ENCODE data around the gene SH3D19.
"Not testable (repeated sequence)": the region's sequence is repeated elsewhere in the genome, so short reads cannot be mapped to it uniquely, and the experiment has no call there.

SH3D19 gene

DNA sequence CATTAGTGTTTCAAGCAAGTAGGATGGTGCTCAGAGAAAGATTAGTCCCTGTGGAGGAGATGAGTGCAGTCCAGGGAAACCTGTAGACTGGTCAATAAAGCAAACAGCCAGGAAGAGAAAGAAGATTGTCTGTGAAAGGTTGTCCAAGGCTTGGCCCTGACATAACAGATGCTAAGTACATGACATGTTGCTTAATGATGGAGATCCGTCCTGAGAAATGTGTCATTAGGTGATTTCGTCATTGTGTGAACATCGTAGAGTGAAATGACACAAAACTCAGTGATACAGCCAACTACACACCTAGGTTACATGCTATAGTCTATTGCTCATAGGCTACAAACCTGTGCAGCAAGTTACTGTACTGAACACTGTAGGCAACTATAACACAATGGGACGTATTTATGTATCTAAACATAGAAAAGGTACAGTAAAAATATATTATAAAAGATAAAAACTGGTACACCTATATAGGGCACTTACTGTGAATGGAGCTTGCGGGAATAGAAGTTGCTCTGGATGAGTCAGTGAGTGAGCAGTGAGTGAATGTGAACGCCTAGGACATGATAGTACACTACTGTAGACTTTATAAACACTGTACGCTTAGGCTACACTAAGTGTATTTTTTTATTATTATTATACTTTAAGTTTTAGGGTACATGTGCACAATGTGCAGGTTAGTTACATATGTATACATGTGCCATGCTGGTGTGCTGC is 57.4 kb downstream of the SH3D19 start:
- no peak for DNase-seq

- DNase-seq: no peak
Observed at GRCh38 chr4:151267104-151267503, 58.3 kb downstream of the SH3D19 start.

GRCh38 chr4:151266497-151266896 is 58.9 kb downstream of the SH3D19 start:
- DNase-seq: no peak

DNA sequence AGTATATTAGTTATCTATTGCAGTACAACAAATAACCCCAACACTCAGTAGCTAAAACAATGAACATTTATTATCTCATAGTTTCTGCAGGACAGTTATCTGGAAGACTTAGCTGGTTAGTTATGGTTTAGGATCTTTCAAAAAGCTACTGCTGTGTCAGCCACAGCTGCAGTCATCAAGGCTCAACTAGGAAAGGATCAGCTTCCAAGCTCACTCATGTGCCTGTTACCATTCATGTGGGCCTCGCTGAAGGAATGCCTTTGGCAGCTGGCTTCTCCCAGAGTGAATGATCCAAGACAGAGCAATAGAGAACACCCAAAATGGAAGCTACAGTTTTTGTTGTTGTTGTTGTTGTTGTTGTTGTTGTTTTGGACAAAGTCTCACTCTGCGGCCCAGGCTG is 62.0 kb downstream of the SH3D19 start:
- DNase-seq: no peak

- no peak for DNase-seq
Observed at GRCh38 chr4:151260526-151260925, 64.9 kb downstream of the SH3D19 start.

DNA sequence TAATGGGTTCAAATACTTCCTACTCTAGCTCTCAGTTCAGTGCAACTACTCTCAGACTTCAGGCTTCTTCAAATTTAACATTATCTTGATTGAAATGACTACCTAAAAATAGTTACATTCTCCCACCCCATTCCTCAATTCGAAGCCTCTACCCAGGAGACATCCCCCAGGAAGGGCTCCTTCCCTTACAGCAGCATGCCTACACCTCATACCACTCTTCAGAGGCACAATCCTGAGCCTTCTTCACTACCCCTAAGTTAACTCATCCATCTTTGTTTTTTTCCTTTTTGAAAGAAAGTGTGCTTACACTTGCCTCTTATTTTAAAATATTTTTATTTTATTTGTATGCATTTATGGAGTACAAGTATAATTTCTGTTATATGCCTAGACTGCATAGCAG is 65.7 kb downstream of the SH3D19 start:
- no peak for DNase-seq

DNA sequence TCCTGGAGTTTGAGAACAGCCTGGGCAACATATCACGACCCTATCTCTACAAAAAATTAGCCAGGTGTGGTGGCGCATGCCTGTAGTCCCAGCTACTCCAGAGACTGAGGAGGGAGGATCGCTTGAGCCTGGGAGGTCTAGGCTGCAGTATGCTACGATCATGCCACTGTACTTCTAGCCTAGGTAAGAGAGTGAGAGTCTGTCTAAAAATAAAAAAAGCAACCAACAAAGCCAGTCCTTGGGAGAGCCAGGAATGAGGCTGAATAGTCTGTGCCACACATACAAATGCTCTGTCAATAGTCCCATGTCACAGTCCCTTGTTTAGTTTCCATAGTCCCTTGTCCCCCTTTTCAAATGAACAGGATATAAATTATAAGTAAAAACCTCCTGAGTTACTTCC is 67.7 kb downstream of the SH3D19 start:
- no peak for DNase-seq

GRCh38 chr4:151256134-151256533 is 69.3 kb downstream of the SH3D19 start:
- no peak for DNase-seq

DNA sequence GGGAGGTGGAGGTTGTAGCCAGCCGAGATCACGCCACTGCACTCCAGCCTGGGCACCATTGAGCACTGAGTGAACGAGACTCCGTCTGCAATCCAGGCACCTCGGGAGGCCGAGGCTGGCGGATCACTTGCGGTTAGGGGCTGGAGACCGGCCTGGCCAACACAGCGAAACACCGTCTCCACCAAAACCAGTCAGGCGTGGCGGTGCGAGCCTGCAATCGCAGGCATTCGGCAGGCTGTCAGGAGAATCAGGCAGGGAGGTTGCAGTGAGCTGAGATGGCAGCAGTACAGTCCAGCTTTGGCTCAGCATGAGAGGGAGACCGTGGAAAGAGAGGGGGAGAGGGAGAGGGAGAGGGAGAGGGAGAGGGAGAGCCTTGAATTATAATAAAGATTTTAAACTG is 69.7 kb downstream of the SH3D19 start:
- DNase-seq: not testable (repeated sequence)

DNA sequence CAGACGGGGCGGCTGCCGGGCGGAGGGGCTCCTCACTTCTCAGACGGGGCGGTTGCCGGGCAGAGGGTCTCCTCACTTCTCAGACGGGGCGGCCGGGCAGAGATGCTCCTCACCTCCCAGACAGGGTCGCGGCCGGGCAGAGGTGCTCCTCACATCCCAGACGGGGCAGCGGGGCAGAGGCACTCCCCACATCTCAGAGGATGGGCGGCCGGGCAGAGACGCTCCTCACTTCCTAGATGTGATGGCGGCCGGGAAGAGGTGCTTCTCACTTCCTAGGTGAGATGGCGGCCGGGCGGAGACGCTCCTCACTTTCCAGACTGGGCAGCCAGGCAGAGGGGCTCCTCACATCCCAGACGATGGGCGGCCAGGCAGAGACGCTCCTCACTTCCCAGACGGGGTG is 70.2 kb downstream of the SH3D19 start:
- DNase-seq: not testable (repeated sequence)

GRCh38 chr4:151251603-151252304 is 73.7 kb downstream of the SH3D19 start:
- DNase-seq: no peak

DNA sequence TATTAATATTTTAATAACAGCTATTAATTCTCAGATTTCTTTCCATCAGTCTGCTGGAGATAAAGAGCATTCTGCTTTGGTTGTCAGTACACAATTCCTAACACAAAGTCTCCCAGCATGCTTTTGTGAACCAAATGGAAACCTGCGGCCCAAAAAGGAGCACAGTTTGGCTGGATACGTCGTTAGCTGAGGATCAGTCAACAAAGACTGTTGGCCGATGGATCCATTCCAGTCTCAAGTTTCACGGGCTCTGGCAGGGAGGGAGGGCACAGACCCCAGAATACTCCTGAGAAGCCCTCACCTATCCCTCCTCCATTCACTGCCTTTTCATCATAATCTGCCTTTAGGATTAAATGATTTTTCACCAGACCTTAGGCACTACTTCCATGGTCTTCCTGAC is 74.7 kb downstream of the SH3D19 start:
- DNase-seq: no peak

DNA sequence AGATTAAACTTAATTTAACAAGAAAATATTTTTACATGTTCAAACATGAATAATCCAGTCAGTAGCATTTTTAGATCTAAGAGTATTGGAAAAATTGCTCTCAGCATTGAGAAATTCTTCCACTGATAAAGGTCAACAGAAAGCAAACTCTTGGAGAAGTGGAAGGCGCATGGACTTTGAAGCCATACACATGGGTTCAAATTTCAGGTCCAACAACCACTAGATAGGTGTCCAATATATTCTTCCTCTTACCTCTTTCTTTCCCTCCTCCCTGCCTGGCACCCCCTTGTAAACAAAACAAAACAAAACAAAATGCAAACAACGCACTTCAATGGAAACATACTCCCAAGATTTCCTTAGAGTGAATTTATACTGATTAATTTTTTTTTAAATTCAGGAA is 76.9 kb downstream of the SH3D19 start:
- no peak for DNase-seq

GRCh38 chr4:151247395-151247794 is 78.0 kb downstream of the SH3D19 start:
- DNase-seq: no peak

- DNase-seq: no peak
Observed at GRCh38 chr4:151246742-151247141, 78.7 kb downstream of the SH3D19 start.

DNA sequence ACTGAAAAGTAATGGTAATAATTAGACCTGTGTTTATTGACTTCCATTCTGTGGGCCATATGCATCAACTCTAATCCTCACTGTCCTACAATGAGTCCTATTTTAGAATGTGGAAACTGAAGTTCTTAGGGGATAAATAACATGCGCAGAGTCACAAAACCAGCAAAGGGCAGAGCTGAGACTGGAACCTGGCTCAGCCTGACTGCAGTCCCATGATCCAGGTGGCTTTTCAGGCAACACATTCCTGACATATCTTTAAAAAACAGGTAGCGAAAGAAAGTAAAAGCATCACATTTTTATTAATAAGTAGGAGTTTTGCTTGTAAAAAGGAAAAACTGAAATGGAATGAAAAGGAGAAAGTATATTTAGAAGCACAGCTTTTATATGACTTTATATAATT is 83.1 kb downstream of the SH3D19 start:
- no peak for DNase-seq

DNA sequence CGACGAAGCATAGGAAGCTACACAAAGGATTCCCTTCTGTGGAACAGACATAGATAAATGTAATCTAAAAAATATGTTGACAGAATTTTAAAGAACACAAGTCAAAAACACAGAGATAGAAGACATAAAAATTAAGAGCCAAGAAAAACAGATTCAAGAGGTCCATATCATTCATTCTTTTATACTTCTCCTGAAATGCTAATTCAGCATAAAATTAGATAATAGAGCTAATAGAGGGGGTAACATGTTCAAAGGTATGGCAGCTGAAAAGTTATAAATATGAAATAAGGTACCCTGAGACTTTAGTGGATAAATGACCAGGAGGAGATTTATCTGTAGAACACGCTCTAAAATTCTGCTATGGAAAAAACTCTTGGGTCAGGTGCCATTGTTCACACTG is 85.8 kb downstream of the SH3D19 start:
- DNase-seq: no peak

- no peak for DNase-seq
Observed at GRCh38 chr4:151238477-151238876, 86.9 kb downstream of the SH3D19 start.

GRCh38 chr4:151236036-151236435 is 89.4 kb downstream of the SH3D19 start:
- DNase-seq: no peak

GRCh38 chr4:151235373-151235772 is 90.0 kb downstream of the SH3D19 start:
- DNase-seq: not testable (repeated sequence)

- DNase-seq: no peak
Observed at GRCh38 chr4:151233600-151233999, 91.8 kb downstream of the SH3D19 start.

DNA sequence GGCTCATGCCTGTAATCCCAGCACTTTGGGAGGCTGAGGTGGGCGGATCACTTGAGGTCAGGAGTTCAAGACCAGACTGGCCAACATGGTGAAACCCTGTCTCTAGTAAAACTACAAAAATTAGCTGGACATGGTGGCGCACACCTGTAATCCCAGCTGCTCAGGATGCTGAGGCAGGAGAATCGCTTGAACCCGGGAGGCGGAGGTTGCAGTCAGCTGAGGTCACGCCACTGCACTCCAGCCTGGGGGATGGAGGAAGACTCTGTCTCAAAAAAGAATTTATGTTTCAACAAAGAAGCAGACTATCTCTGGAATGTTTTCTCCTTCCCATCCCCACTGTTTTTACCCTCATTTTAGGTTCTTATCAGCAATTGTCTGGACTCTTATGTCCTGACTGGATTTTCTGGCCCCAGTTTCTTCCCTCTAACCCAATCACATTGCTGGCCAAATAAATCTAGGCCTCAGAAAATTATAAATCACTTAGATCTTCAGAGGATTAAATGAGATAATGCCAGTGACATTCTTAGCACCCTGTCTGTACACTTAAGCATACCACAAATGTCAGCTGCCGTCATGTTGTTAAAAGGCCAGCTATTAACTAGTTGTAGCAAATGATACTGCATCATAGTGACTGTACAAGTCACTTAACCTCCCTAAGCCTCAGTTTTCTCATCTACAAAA is 93.3 kb downstream of the SH3D19 start:
- no peak for DNase-seq

GRCh38 chr4:151228189-151229119 is 97.0 kb downstream of the SH3D19 start:
- DNase-seq: no peak
